ENCODE data around the gene PREB.
"Not testable (repeated sequence)": the region's sequence is repeated elsewhere in the genome, so short reads cannot be mapped to it uniquely, and the experiment has no call there.

PREB gene, protein sequence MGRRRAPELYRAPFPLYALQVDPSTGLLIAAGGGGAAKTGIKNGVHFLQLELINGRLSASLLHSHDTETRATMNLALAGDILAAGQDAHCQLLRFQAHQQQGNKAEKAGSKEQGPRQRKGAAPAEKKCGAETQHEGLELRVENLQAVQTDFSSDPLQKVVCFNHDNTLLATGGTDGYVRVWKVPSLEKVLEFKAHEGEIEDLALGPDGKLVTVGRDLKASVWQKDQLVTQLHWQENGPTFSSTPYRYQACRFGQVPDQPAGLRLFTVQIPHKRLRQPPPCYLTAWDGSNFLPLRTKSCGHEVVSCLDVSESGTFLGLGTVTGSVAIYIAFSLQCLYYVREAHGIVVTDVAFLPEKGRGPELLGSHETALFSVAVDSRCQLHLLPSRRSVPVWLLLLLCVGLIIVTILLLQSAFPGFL

DNA sequence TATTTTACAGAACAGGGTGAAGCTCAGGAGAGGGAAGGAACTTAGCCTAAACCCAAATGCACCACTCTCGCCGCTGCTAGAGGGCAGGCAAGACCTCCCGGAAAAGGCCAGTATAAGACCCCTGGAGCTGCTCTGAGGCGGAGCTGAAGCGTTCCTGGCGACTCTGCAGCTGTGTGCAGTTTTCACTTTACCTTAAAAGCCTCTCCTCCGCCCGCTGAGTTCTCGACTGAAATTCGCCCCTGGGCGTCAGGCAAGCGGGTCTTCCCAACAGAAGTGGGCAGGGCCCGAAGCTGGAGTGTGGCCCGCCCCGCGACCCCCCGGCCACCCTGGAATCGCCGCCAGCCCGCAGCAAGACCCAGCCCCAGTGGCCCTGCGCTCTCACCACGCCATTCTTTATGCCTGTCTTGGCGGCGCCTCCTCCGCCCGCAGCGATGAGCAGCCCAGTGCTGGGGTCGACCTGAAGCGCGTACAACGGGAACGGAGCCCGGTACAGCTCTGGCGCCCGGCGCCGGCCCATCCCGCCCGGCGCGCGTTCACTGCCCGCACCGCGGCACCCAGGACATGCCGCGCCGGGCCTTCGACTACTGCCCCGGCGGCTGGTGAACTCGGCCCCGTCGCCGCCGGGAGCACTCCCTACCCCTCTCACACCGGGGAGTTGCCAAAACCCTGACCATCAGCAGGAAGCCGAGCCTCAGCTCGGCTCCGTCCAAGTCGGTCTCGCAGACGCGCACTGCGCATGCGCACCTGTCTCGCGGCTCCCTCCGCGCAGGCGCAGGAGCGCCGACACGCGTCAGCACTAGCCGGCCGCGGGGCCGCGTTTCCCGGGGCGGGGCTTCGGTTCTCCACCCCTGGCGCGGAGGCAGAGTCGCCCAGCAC lies at the start of gene PREB:
TSS of gene PREB (minus strand) at position 732 of the 876 bp plus-strand sequence. CDS start at position 517, 215 bp downstream.
- peak; percentile 85 for DNase-seq

GRCh38 chr2:27184115-27184514 lies 49.7 kb upstream of the PREB start:
- DNase-seq = no peak

- no peak for DNase-seq
These were observed 47.9 kb upstream of the PREB start for GRCh38 chr2:27182346-27182745.

DNA sequence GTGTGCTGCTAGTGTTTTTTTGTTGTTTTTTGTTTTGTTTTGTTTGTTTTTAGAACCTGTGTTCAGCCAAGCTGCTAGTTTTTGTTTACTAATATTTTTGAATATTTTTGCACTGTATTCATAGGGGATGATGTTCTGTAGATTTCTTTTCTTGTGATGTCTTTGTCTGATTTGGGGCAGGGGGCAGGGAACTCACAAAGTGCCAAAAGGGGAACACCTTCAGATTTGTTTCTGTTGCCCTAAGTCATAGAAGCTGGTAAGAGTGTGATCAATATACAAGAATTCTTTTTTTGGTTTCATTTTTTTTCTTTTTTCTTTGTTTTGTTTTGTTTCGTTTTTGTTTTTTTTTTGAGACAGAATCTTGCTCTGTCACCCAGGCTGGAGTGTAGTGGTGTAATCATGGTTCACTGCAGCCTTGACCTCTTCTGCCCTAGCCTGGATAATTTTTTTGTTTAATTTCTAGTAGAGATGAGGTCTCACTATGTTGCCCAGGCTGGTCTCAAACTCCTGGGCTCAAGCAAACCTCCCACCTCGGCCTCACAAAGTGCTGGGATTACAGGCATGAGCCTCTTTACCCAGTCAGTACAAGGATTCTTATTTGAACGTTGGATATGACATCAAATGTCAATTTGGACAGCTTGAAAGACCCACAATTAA lies 45.0 kb upstream of the PREB start:
- no peak for DNase-seq

DNA sequence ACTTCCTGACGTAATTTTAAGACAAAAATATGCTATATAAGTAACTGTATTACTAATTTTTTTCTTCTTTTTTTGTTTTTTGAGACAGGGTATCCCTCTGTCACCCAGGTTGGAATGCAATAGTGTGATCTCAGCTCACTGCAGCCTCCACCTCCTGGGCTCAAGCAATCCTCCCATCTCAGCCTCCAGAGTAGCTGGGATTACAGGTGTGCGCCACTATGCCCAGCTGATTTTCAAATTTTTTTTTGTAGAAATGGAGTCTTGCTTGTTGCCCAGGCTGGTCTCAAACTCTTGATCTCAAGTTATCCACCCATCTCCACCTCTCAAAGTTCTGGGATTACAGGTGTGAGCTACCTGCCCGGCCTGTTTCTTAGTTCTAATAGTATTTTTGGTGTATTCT lies 44.0 kb upstream of the PREB start:
- DNase-seq = no peak

GRCh38 chr2:27177441-27178351 lies 43.3 kb upstream of the PREB start:
- DNase-seq = no peak

DNA sequence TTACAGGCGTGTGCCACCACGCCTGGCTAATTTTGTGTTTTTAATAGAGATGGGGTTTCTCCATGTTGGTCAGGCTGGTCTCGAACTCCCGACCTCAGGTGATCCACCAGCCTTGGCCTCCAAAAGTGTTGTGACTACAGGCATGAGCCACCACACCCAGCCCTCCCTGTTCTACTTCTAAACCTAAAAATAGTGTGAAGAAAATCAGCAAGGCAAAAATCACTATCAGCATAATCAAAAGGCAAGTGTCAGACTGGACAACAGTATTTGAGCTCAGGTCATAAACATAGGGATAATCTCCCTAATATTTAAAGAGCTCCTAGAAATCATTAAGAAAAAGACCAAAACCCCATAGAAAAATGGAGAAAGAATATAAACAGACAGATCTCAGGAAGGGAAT lies 41.3 kb upstream of the PREB start:
- DNase-seq = not testable (repeated sequence)

DNA sequence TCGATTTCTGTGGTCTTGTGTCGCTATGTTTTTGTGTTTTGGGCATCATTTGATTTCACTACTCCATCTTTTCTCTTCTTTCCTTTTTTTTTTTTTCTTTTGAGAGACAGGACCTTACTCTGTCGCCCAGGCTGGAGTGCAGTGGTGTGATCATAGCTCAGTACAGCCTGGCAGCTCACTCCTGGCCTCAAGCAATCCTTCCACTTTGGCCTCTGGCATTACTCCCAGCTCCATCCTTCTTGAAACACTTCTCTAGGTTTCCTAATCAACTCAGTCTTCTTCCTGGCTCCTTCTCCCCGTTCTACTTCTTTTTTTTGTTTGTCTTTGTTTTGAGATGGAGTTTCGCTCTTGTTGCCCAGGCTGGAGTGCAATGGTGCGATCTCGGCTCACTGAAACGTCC lies 40.9 kb upstream of the PREB start:
- no peak for DNase-seq

GRCh38 chr2:27174638-27175037 lies 40.2 kb upstream of the PREB start:
- no peak for DNase-seq

DNA sequence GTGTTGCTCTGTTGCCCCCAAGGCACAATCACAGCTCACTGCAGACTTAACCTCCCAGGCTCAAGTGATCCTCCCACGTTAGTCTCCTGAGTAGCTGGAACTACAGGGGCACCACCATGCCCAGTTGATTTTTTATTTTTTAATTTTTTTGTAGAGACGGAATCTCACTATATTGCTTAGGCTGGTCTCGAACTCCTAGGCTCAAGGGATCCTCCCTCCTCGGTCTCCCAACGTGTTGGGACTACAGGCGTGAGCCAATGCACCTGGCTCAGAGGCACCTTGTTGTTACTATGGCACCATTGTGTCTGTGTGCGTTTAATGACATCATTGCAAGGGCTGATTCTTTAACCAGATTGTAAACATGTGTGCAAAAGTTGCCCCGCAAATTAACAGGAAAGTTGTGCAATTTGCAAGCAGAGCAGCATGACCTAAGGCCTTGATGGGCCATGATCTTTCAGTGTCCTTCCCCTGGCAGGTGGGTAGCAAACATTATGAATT lies 37.0 kb upstream of the PREB start:
- DNase-seq = no peak

- DNase-seq = no peak
These were observed 36.3 kb upstream of the PREB start for GRCh38 chr2:27170581-27171337.

DNA sequence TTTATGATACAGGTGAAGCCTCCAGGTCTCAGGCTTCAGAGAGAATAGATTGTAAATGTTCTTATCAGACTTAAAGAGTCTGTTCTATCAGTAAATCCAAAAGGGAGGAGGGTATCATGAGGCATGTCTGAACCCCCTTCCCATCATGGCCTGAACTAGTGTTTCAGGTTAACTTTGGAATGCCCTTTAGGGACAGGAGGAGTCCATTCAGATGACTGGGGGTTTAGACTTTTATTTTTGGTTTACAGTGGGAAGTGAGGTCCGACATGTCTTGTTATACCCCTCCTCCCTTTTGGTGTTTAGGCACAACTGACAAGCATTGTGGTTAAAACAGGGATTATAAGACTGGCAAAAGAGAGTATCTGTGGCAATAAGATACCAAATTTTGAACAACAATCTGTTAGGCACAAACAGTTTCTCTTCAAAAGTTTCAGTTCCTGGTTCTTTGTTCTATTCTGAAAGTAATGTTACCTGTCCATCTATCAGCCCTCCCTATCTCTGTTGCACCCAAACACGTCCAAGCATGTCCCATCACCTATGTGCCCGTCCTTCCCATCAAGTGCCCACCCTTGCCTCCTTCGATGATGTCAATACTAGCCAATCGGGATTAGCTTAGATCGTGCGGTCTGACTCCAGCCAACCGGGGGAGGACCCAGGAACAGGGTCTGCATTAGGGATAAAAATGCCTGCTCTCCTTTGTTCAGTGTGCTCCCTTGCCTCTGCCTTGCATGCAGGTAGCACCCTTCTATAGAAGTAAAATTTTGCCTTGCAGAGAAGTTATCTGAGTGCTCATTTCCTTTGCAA lies 30.7 kb upstream of the PREB start:
- DNase-seq = no peak

GRCh38 chr2:27162151-27163121 lies 28.0 kb upstream of the PREB start:
- no peak for DNase-seq

DNA sequence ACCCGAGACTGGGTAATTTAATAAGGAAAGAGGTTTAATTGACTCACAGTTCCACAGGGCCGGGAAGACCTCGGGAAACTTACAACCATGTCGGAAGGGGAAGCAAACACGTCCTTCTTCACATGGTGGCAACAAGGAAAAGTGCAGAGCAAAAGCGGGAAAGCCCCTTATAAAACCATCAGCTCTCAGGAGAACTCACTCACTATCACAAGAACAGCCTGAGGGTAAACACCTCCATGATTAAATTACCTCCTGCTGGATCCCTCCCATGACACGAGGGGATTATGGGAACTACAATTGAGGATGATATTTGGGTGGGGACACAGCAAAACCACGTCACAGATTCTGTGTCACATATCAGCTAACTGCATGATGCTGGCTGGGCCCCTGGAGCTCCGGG lies 25.8 kb upstream of the PREB start:
- DNase-seq = no peak

- no peak for DNase-seq
These were observed 24.8 kb upstream of the PREB start for GRCh38 chr2:27159271-27159670.

GRCh38 chr2:27158468-27158867 lies 24.0 kb upstream of the PREB start:
- no peak for DNase-seq

- DNase-seq = no peak
These were observed 20.7 kb upstream of the PREB start for GRCh38 chr2:27155069-27155520.

GRCh38 chr2:27154488-27154887 lies 20.1 kb upstream of the PREB start:
- no peak for DNase-seq

GRCh38 chr2:27152796-27153464 lies 18.5 kb upstream of the PREB start:
- no peak for DNase-seq
